ENCODE data around the gene LARP6. TPM values are rescaled to one million over a fixed set of nuclear protein-coding genes. Genes with fewer than 3 reads are reported as not detected.
"Not testable (repeated sequence)": the region's sequence is repeated elsewhere in the genome, so short reads cannot be mapped to it uniquely, and the experiment has no call there.

LARP6 gene
- total and polyA plus RNA-seq, 12 donors: 4.9 to 36.5 (median 9.6) TPM

GRCh38 chr15:70863450-70864218, 9.7 kb upstream of the LARP6 start:
- 46 to 72% (median 62%) methylated on average over 4 of the region's 4 CpGs for WGBS, 4 donors
- intact Hi-C loops (cut with DNase I): no loop called here

GRCh38 chr15:70859998-70860397, 6.0 kb upstream of the LARP6 start:
- DNase-seq: no peak
- Histone ChIP-seq H3K27ac (no peak overlapping the region), H3K36me3 (replicated peaks in 1 of 2) (no peaks in the 10 kb centered on the region), H3K4me1 (replicated peaks in 1 of 2) (no peaks in the 10 kb centered on the region), H3K9me3 (replicated peaks in 1 of 3) (no peaks in the 10 kb centered on the region), H3K4me3 (no peak overlapping the region), H3K27me3 (no peaks in the 10 kb centered on the region)
- WGBS, 4 donors: 80 to 90% (median 84%) methylated on average over 8 to 11 of the region's 11 CpGs
- intact Hi-C loops (cut with DNase I): no loop called here
- TF ChIP-seq POLR2A (IDR thresholded peaks at IDR 0.05): no peak
- TF ChIP-seq CTCF (IDR thresholded peaks at IDR 0.05): no peak

More at GRCh38 chr15:70863450-70864218, 9.7 kb upstream of the LARP6 start:
- Histone ChIP-seq H3K4me3 (no peak overlapping the region), H3K36me3 (replicated peaks in 1 of 2) (no peaks in the 10 kb centered on the region), H3K27me3 (no peaks in the 10 kb centered on the region), H3K4me1 (replicated peaks in 1 of 2) (peaks cover 0 to 3% of the 10 kb centered on the region in 2 donors), H3K27ac (no peak overlapping the region), H3K9me3 (replicated peaks in 1 of 3) (no peaks in the 10 kb centered on the region)
- TF ChIP-seq CTCF (IDR thresholded peaks at IDR 0.05) (no peak), POLR2A (IDR thresholded peaks at IDR 0.05) (no peak)
- DNase-seq: no peak

GRCh38 chr15:70859322-70859908, 5.5 kb upstream of the LARP6 start:
- intact Hi-C loops (cut with DNase I): no loop called here
- WGBS, 4 donors: 79 to 90% (median 87%) methylated on average over 9 to 14 of the region's 14 CpGs
- TF ChIP-seq CTCF (IDR thresholded peaks at IDR 0.05) (no peak), POLR2A (IDR thresholded peaks at IDR 0.05) (no peak)

GRCh38 chr15:70858614-70859321, 4.8 kb upstream of the LARP6 start:
- H3K36me3 ChIP-seq (replicated peaks in 1 of 2); H3K27me3 ChIP-seq; intact Hi-C loops (cut with DNase I); H3K4me3 ChIP-seq; H3K9me3 ChIP-seq (replicated peaks in 1 of 3); DNase-seq; H3K27ac ChIP-seq; H3K4me1 ChIP-seq (replicated peaks in 1 of 2): not testable (repeated sequence)
- WGBS, 4 donors: 88 to 93% (median 90%) methylated on average over 6 to 9 of the region's 9 CpGs

More at GRCh38 chr15:70859322-70859908, 5.5 kb upstream of the LARP6 start:
- no peak for DNase-seq
- Histone ChIP-seq H3K4me3 (no peak overlapping the region), H3K27ac (no peak overlapping the region), H3K4me1 (replicated peaks in 1 of 2) (peaks cover 0 to 2% of the 10 kb centered on the region in 2 donors), H3K9me3 (replicated peaks in 1 of 3) (no peaks in the 10 kb centered on the region), H3K36me3 (replicated peaks in 1 of 2) (no peaks in the 10 kb centered on the region), H3K27me3 (no peaks in the 10 kb centered on the region)

All from adrenal gland (tissue), 12 donors.